Ishikawa (cell line): ENCODE results near the gene ATRIP.

Experiments used
- CEBPB ChIP-seq: IDR thresholded peaks from 2 replicates; pipeline ENCODE4 v1.6.1; 2012
- CREB1 ChIP-seq: IDR thresholded peaks from 2 replicates; pipeline ENCODE4 v1.6.1; 2012; ENCODE audit warnings: low read depth
- EGR1 ChIP-seq: IDR thresholded peaks from 2 replicates; pipeline ENCODE4 v1.6.1; 2012
- EP300 ChIP-seq: IDR thresholded peaks from 2 replicates; pipeline ENCODE4 v1.6.1; 2012; ENCODE audit warnings: borderline replicate concordance
- FOXM1 ChIP-seq: IDR thresholded peaks from 2 replicates; pipeline ENCODE4 v1.6.1; 2012; ENCODE audit warnings: low read depth, borderline replicate concordance
- MAX ChIP-seq: IDR thresholded peaks from 2 replicates; pipeline ENCODE4 v1.6.1; 2012
- NFIC ChIP-seq: IDR thresholded peaks from 2 replicates; pipeline ENCODE4 v1.6.1; 2012
- RAD21 ChIP-seq: IDR thresholded peaks from 2 replicates; pipeline ENCODE4 v1.6.1; 2012; ENCODE audit warnings: low read depth
- TAF1 ChIP-seq: IDR thresholded peaks from 2 replicates; pipeline ENCODE4 v1.6.1; 2012; ENCODE audit warnings: low read depth, mild to moderate bottlenecking
- TCF12 ChIP-seq: IDR thresholded peaks from 2 replicates; pipeline ENCODE4 v1.6.1; 2012; ENCODE audit warnings: low read depth
- TEAD4 ChIP-seq: IDR thresholded peaks from 2 replicates; pipeline ENCODE4 v1.6.1; 2012
- YY1 ChIP-seq: IDR thresholded peaks from 2 replicates; pipeline ENCODE4 v1.6.1; 2012; ENCODE audit warnings: low read depth
- ZBTB7A ChIP-seq: IDR thresholded peaks from 2 replicates; pipeline ENCODE4 v1.6.1; 2012; ENCODE audit warnings: low read depth
- TF ChIP-seq, protein P1 (sequence below): IDR thresholded peaks from 2 replicates; pipeline ENCODE4 v1.6.1; 2012
- TF ChIP-seq, protein P2 (sequence below): IDR thresholded peaks from 2 replicates; pipeline ENCODE4 v1.6.1; 2012; ENCODE audit warnings: low read depth, mild to moderate bottlenecking

Gene ATRIP

DNA sequence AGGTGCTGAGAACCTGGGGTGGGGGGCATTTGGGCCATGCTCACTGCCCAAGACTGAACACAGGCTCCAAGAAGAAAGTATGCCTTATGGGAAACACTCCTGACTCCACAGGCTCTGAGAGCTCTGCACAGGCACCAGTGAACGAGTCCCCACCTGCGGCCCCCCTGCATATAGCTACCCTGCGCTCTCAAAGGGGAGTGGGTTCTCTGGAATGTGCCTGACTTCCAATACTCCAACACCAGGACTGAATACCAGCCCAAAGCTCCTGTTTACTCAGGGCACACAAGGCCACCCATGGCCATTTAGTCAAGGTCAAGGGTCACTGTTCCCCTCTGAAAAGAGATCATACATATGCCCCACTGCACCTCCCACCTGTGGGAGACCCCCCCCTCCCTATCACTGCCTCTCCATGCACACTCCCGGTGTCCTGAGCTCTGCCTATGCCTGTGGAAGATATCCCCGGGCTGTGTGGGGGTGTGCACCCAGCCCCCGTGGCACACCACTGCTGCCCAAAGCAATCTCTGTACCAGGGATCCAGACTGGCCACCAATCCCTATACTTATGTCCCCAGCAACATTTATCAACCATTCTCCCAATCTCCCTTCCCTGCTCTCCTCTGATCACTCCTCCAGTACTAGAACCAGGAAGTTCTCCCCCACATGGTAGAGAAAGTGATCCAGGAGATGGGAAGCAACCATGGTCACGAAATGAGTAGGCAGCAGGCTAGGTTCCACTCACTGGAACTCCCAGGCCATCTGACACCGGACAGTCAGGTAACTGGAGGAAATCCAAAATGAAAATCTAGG, 15.1 kb upstream of the ATRIP start:
- no peak for TF ChIP-seq NFIC
- TF ChIP-seq TCF12: no peak
- TF ChIP-seq, protein P1, sequence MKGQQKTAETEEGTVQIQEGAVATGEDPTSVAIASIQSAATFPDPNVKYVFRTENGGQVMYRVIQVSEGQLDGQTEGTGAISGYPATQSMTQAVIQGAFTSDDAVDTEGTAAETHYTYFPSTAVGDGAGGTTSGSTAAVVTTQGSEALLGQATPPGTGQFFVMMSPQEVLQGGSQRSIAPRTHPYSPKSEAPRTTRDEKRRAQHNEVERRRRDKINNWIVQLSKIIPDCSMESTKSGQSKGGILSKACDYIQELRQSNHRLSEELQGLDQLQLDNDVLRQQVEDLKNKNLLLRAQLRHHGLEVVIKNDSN: no peak
- no peak for TF ChIP-seq TAF1
- no peak for TF ChIP-seq TEAD4
- TF ChIP-seq ZBTB7A: no peak
- TF ChIP-seq EP300: no peak
- no peak for TF ChIP-seq RAD21
- no peak for TF ChIP-seq CEBPB
- no peak for TF ChIP-seq CREB1
- TF ChIP-seq FOXM1: no peak
- no peak for TF ChIP-seq MAX
- no peak for TF ChIP-seq EGR1
- TF ChIP-seq, protein P2, sequence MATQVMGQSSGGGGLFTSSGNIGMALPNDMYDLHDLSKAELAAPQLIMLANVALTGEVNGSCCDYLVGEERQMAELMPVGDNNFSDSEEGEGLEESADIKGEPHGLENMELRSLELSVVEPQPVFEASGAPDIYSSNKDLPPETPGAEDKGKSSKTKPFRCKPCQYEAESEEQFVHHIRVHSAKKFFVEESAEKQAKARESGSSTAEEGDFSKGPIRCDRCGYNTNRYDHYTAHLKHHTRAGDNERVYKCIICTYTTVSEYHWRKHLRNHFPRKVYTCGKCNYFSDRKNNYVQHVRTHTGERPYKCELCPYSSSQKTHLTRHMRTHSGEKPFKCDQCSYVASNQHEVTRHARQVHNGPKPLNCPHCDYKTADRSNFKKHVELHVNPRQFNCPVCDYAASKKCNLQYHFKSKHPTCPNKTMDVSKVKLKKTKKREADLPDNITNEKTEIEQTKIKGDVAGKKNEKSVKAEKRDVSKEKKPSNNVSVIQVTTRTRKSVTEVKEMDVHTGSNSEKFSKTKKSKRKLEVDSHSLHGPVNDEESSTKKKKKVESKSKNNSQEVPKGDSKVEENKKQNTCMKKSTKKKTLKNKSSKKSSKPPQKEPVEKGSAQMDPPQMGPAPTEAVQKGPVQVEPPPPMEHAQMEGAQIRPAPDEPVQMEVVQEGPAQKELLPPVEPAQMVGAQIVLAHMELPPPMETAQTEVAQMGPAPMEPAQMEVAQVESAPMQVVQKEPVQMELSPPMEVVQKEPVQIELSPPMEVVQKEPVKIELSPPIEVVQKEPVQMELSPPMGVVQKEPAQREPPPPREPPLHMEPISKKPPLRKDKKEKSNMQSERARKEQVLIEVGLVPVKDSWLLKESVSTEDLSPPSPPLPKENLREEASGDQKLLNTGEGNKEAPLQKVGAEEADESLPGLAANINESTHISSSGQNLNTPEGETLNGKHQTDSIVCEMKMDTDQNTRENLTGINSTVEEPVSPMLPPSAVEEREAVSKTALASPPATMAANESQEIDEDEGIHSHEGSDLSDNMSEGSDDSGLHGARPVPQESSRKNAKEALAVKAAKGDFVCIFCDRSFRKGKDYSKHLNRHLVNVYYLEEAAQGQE: no peak
- TF ChIP-seq YY1: no peak

GRCh38 chr3:48432411-48433371, 13.8 kb upstream of the ATRIP start:
- TF ChIP-seq TAF1 (no peak), CEBPB (no peak), EP300 (no peak), EGR1 (no peak), ZBTB7A (no peak), TCF12 (no peak), YY1 (no peak)

DNA sequence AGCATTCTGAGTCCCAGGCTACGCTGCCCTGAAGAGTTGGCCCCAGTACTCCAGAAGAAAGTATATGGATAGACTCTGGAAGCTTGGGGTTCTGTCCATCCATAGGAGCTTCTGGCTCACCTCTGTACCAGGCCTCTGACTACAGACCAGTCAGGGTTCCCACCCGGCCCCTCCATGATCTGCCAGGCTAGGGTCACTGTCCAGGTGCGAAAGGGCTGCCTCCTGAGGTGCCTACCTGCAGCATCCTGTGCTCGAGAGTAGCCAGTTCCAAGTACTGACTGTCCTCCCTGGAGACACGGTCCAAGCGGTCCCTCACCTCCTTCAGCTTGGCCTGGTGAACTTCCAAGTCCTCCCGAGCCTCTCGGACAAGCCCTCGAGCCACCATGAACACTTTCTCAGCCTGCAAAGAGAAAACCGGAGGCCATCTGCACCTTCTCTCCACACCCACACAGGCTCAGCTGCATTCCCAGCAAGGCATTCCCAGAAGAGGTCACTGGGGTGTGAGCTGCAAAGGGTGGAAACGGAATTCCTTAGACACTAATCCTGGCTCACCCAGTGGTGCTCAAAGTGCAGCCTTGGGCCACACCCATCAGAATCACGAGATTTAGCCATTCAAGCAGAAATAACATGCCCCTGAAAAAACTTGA, 12.9 kb upstream of the ATRIP start:
- TF ChIP-seq CEBPB (no peak), TEAD4 (peak; percentile 96), RAD21 (peak; percentile 10; the same call in 1 of the 2 replicates), EGR1 (peak; percentile 61), TCF12 (peak; percentile 77), TAF1 (no peak), ZBTB7A (no peak), EP300 (peak; percentile 59), MAX (peak; percentile 66), NFIC (peak; percentile 36), YY1 (no peak), CREB1 (no peak), FOXM1 (peak; percentile 65; the same call in 1 of the 2 replicates)
- TF ChIP-seq, protein P2: no peak
- TF ChIP-seq, protein P1: peak; percentile 32; the same call in 1 of the 2 replicates

- no peak for TF ChIP-seq TCF12
- TF ChIP-seq, protein P1: peak; percentile 92
- TF ChIP-seq FOXM1: no peak
- TF ChIP-seq MAX: peak; percentile 74
- TF ChIP-seq, protein P2: no peak
- TF ChIP-seq NFIC: peak; percentile 55
Measured at GRCh38 chr3:48434591-48435222, 11.8 kb upstream of the ATRIP start.
